ENCODE data around the gene ADGRG2. TPM values are rescaled to one million over a fixed set of nuclear protein-coding genes. Genes with fewer than 3 reads are reported as not detected.
"Not testable (repeated sequence)": the region's sequence is repeated elsewhere in the genome, so short reads cannot be mapped to it uniquely, and the experiment has no call there.

Gene ADGRG2
- total and polyA plus RNA-seq, 2 experiments from 2014 or later = 1.4 to 2.9 TPM

GRCh38 chrX:19086102-19086772 is 36.0 kb downstream of the ADGRG2 start:
- Histone ChIP-seq H3K9me3 (ENCODE audit: low read depth) (no peaks in the 10 kb centered on the region), H3K36me3 (no peaks in the 10 kb centered on the region), H3K27ac (no peak overlapping the region), H3K27me3 (no peaks in the 10 kb centered on the region), H3K4me1 (ENCODE audit: low read depth) (no peaks in the 10 kb centered on the region), H3K4me3 (no peak overlapping the region)
- no peak for DNase-seq (ENCODE audit: low read depth in 1 of 2, low spot score in 1 of 2)
- TF ChIP-seq, protein P1, sequence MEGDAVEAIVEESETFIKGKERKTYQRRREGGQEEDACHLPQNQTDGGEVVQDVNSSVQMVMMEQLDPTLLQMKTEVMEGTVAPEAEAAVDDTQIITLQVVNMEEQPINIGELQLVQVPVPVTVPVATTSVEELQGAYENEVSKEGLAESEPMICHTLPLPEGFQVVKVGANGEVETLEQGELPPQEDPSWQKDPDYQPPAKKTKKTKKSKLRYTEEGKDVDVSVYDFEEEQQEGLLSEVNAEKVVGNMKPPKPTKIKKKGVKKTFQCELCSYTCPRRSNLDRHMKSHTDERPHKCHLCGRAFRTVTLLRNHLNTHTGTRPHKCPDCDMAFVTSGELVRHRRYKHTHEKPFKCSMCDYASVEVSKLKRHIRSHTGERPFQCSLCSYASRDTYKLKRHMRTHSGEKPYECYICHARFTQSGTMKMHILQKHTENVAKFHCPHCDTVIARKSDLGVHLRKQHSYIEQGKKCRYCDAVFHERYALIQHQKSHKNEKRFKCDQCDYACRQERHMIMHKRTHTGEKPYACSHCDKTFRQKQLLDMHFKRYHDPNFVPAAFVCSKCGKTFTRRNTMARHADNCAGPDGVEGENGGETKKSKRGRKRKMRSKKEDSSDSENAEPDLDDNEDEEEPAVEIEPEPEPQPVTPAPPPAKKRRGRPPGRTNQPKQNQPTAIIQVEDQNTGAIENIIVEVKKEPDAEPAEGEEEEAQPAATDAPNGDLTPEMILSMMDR (IDR thresholded peaks at IDR 0.05; ENCODE audit: low read depth, low read length) = no peak

- Histone ChIP-seq H3K4me1 (ENCODE audit: low read depth) (no peaks in the 10 kb centered on the region), H3K27me3 (no peaks in the 10 kb centered on the region), H3K36me3 (no peaks in the 10 kb centered on the region), H3K9me3 (ENCODE audit: low read depth) (no peaks in the 10 kb centered on the region), H3K4me3 (no peak overlapping the region), H3K27ac (no peak overlapping the region)
- TF ChIP-seq, protein P1 (IDR thresholded peaks at IDR 0.05; ENCODE audit: low read depth, low read length) = no peak
- no peak for DNase-seq (ENCODE audit: low read depth in 1 of 2, low spot score in 1 of 2)
These were observed 36.6 kb downstream of the ADGRG2 start for GRCh38 chrX:19085666-19086065.

DNA sequence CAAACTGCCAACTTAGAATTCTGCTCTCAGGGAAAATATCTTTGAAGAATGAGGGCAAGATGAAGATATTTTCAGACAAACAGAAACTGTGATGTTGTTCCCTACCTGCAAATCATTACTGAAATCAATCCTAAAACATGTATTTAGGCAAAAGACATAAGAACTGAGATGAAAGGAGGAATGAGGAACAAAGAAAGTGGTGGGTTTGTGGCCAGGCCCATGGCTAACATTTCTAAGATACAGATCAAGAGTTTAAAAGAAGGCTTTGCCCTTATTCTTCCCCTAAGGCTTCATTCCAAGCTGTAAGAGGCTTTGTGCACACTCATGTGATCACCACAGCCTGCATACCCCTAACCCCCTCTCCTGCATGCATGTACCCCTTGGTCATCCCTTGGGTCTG is 46.5 kb downstream of the ADGRG2 start:
- Histone ChIP-seq H3K36me3 (no peaks in the 10 kb centered on the region), H3K27ac (no peak overlapping the region), H3K4me3 (no peak overlapping the region), H3K4me1 (ENCODE audit: low read depth) (no peaks in the 10 kb centered on the region), H3K9me3 (ENCODE audit: low read depth) (no peaks in the 10 kb centered on the region), H3K27me3 (no peaks in the 10 kb centered on the region)
- TF ChIP-seq, protein P1 (IDR thresholded peaks at IDR 0.05; ENCODE audit: low read depth, low read length) = no peak
- no peak for DNase-seq (ENCODE audit: low read depth in 1 of 2, low spot score in 1 of 2)

DNA sequence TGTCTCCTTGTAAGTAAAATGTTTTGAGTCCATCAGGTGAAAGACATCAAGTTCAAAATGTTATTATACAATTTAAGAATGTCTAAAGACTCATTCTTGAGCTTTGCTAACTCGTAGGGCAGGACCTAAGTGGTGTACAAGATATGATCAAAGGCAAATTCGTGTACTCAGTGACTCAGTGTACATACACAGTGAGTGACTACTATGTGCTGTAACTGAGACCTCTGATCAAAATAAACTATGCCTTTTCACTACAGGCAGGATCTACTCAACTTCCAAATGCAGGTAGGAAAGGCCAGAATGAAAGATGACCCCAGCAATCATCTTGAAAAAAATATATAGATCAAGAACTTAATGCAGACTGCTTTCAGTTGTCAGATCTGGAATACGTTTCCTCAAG is 49.9 kb downstream of the ADGRG2 start:
- TF ChIP-seq, protein P1 (IDR thresholded peaks at IDR 0.05; ENCODE audit: low read depth, low read length) = no peak
- no peaks in the 10 kb centered on the region for H3K27me3 ChIP-seq
- no peaks in the 10 kb centered on the region for H3K9me3 ChIP-seq (ENCODE audit: low read depth)
- no peak overlapping the region for H3K4me3 ChIP-seq
- H3K4me1 ChIP-seq (ENCODE audit: low read depth) = no peaks in the 10 kb centered on the region
- no peak overlapping the region for H3K27ac ChIP-seq
- DNase-seq (ENCODE audit: low read depth in 1 of 2, low spot score in 1 of 2) = no peak
- H3K36me3 ChIP-seq = no peaks in the 10 kb centered on the region

DNA sequence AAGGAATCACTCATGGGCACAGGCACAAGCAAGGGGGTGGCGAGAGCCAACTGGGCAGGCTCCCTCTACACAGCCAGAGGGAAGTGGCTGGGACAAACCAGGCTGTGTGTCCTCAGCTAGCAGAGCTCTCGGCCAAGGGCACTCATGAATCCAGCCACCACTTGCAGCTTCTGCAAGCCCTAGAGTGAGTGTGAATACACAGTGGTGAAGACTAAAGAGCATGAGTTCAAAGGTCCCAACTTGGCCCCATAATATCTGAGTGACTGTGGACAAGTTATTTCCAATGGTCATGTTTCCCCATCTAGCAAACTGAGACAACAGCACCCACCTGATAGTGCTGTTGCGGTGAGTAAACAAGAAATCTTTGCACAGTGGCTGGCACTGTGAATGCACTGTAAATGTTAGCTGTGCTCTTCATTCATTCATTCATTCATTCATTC is 51.7 kb downstream of the ADGRG2 start:
- H3K4me1 ChIP-seq (ENCODE audit: low read depth) = no peaks in the 10 kb centered on the region
- H3K36me3 ChIP-seq = no peaks in the 10 kb centered on the region
- no peaks in the 10 kb centered on the region for H3K27me3 ChIP-seq
- no peak overlapping the region for H3K4me3 ChIP-seq
- TF ChIP-seq, protein P1 (IDR thresholded peaks at IDR 0.05; ENCODE audit: low read depth, low read length) = no peak
- DNase-seq (ENCODE audit: low read depth in 1 of 2, low spot score in 1 of 2) = no peak
- no peaks in the 10 kb centered on the region for H3K9me3 ChIP-seq (ENCODE audit: low read depth)
- no peak overlapping the region for H3K27ac ChIP-seq

GRCh38 chrX:19066987-19067386 is 55.3 kb downstream of the ADGRG2 start:
- not testable (repeated sequence) for H3K4me1 ChIP-seq (ENCODE audit: low read depth); H3K27ac ChIP-seq; H3K4me3 ChIP-seq; H3K36me3 ChIP-seq; H3K27me3 ChIP-seq; H3K9me3 ChIP-seq (ENCODE audit: low read depth); DNase-seq (ENCODE audit: low read depth in 1 of 2, low spot score in 1 of 2)
